Stimulated activated CD8-positive, alpha-beta memory T cell treated with anti-CD3 and anti-CD28 coated beads, Interleukin-7, amount 100 ng/mL, for 1 hour (primary cell): ENCODE results near the gene SMG9.

Experiments
- DNase-seq, 2 donors: peaks; one replicate each; pipeline ENCODE4 v3.0.0-alpha.2; 2020; ENCODE audit warnings: low read depth in 2 of 2

Gene SMG9

GRCh38 chr19:43723588-43723987 is 31.2 kb downstream of the SMG9 start:
- DNase-seq = no peak

- no peak for DNase-seq
These were observed 33.2 kb downstream of the SMG9 start for GRCh38 chr19:43721469-43722048.

- DNase-seq = no peak
These were observed 33.8 kb downstream of the SMG9 start for GRCh38 chr19:43720936-43721335.

- DNase-seq = no peak
These were observed 34.8 kb downstream of the SMG9 start for GRCh38 chr19:43719918-43720317.

DNA sequence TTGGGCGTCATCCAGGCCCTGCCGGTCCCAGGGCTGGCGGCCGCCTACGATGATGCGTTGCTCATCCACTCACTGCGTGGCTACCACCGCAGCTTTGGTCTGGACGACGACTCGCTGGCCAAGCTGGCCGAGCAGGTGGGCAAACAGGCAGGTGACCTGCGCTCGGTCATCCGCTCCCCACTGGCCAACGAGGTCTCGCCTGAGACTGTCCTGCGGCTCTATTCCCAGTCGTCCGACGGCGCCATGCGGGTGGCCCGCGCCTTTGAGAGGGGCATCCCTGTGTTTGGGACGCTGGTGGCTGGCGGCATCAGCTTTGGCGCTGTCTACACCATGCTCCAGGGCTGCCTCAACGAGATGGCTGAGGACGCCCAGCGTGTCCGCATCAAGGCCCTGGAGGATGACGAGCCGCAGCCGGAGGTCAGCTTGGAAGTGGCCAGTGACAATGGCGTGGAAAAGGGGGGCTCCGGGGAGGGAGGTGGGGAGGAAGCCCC is 35.3 kb downstream of the SMG9 start:
- no peak for DNase-seq

GRCh38 chr19:43718627-43719377 is 36.0 kb downstream of the SMG9 start:
- DNase-seq = no peak

DNA sequence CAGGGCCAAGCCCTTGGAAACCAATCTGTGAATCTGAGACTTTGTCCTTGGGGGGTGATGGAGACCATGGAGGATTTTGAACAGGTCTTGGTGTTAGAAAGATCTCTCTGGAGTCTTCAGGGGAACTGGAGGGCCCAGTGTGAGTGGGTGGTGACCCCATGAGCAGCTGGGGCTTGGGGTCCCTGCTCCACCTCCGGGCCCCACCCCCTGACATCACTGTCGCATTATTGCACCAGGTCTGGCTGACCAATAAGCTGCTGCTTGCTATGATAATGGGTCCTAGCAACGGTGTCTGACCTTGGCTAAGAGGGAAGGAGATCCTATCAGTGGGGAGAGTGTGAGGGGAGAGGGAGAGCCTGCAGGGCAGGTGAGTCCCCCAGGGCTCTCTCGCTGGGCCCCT is 39.0 kb downstream of the SMG9 start, which contains the start of gene IRGC:
TSS of gene IRGC (plus strand) at position 301 of the 400 bp plus-strand sequence. CDS start 2,483 bp downstream, outside the sequence.
- no peak for DNase-seq

- DNase-seq = no peak
These were observed 41.6 kb downstream of the SMG9 start for GRCh38 chr19:43713208-43713607.

DNA sequence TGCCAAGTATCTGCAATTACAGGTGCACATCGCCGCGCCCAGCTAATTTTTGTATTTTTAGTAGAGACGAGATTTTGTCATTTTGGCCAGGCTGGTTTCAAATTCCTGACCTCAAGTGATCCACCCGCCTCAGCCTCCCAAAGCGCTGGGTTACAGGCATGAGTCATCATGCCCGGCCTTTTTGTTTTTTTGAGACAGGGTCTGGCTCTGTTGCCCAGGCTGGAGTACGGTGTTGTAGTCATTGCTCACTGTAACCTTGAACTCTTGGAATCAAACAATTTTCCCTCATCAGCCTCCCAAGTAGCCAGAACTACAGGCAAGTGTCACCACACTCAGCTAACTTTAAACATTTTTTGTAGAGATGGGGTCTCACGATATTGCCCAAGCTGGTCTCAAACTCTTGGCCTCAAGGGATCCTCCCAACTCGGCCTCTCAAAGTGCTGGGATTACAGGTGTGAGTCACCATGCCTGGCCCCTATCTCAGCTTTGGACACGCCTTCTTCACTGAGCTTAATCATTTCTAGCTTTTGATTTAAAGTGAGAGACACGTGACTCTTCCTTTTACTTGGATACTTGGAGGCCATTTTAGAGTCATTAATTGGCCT is 42.9 kb downstream of the SMG9 start:
- DNase-seq = no peak

DNA sequence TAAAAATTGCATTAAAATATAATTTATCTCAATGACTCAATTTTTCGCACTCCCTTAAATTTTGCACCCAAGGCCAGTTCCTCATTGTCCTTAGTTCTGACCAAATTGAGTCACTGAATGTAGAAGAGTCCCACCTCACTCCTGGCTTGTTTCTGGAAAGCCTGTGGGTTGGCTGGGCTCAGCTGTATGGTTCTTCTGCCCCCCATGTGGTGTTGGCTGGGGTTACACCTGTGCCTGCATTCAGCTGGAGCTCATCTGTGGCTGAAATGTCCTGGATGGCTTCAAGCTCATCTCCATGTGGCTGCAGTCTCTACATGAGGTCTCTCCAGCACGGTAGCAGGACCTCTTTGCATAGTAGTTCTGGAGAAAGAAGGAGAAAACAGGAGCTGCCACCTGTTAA is 46.0 kb downstream of the SMG9 start:
- DNase-seq = no peak

GRCh38 chr19:43707158-43707712 is 47.5 kb downstream of the SMG9 start:
- DNase-seq = no peak

GRCh38 chr19:43705729-43706128 is 49.0 kb downstream of the SMG9 start:
- DNase-seq = no peak

DNA sequence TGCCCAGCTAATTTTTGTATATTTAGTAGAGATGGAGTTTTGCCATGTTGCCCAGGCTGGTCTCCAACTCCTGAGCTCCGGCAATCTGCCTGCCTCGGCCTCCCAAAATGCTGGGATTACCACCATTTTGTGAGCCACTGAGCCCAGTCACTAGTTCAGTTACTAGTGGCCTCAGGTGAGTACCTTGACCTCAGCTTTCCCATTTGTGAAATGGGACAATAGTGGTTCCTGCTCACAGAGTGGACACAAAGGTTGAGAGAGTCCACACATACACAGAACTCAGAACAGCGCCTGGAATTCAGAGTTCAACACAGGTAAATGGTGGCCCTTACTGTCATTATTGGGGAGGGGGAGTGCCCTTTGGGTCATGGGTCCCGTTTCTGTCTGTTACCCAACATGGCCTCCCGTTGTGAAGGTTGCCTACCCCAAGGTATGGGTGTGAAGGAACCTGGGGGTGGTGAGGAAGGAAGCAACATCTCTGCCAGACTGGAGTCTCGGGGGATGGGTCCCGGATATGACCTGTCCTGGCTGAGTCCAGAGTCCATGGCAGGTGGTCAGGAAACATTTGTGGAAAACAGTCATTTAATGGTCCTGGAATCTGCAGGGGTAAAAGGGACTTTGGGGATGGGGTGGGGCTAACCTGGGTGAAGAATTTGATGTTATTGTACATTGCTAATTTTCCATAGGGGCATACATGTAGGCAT is 50.6 kb downstream of the SMG9 start:
- DNase-seq = no peak

DNA sequence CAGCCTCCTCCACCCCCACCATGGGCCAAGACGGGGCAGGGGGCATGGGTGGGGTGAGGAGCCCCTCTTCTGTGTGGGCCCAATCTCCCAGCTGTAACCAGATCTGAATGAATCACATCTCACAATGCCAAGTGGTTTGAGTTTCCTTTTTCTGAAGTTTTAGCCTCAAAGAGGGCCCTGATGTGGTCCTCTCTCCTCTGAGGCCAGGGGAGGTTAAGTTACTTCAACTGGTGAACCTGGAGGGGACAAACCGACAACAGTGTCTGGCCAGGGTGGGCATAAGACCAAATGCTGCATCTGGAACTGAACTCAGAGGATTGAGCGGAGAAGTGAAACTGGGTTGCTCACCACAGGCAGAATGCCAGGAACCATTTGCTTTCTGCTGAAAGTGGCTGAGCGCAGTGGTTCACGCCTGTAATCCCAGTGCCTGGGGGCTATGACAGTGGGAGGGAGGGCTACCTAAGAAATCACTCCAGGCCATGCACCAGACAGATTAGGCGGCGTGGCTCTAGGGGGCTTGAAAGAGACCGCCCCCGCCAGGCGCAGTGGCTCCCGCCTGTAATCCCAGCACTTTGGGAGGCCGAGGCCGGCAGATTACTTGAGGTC is 54.3 kb downstream of the SMG9 start:
- DNase-seq = no peak

DNA sequence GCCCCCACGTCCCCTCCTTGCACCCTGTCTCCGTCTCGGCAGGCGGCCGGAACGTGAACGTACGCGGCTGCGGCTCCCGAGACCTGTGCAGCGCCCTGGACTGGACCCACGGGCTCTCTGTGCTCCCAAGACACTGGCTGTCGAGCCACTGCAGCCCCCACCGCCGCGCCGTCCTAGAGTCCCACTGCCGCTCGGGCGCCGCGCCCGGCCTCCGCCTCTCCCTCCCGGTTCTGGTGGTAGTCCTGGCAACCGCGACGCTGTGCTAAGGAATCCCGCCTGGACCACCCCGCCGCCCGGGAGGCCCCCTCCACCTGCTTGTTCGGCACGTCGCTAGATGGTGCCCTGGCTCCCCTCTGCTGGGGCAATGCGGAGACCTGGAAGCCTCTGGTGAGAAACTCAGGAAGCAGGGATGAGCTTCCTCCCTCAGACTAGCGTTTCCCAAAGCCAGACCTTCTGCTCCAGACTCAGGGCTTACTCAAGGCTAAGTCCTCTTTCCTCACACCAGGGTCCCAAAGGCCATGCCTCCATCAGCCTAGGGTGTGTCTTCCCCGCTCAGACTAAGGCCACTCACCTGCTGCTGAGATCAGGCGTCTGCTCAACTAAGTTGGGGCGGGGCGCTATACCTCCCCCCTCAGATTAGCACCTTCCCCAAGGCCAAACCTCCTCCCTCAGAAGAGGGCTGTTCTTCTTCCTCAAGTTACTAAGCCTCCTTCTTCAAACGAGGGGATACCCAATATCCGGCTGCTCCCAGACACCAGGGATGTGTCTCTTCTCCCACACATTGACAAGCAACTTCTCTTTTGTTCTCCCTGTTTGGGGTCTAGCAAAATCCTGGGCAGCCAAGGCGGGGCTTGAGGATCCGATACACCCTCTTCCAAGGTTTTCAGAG is 55.0 kb downstream of the SMG9 start:
- no peak for DNase-seq

- DNase-seq = no peak
These were observed 57.5 kb downstream of the SMG9 start for GRCh38 chr19:43697295-43697694.

GRCh38 chr19:43695985-43696704 is 58.6 kb downstream of the SMG9 start:
- DNase-seq = no peak

DNA sequence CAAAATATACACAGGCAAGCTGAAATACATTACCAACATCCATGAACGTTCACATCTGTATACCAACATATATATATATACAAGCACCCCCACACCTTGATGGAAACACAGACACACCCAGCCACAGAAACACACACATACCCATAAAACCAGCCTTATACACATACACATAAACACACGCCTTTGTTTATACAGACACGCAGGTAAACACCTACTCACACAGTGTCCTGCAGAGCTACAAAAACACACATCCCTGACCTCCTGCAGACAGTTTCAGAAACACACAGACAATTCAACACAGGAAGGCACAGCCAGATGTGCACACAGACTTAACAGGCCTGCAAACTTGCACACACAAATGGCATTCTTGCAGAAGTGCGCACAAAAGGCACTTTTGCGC is 60.2 kb downstream of the SMG9 start:
- no peak for DNase-seq

GRCh38 chr19:43692877-43693276 is 61.9 kb downstream of the SMG9 start:
- no peak for DNase-seq

DNA sequence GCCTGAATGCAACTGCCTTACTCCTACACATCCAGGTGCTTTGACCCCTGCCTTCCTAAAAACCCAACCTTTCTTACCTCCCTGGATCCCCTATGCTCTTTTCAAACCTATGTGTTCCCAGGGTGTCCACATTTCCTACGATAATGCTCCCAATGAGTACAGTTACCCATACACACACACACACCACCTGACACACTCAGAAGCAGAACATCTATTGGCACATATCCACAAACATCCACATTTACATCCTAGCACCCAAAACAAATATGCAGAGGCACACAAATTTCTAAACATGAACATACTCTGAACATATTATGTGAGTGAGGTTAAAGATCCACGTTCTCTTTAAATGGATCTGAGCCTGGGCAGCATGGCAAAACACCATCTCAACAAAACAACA is 62.4 kb downstream of the SMG9 start:
- DNase-seq = no peak
